ENCODE data around the gene OR56A4. TPM values are rescaled to one million over a fixed set of nuclear protein-coding genes. Genes with fewer than 3 reads are reported as not detected.

Gene OR56A4
- polyA plus RNA-seq, 2 of the 4 experiments (the other 2 are of a cell fraction) = not detected

DNA sequence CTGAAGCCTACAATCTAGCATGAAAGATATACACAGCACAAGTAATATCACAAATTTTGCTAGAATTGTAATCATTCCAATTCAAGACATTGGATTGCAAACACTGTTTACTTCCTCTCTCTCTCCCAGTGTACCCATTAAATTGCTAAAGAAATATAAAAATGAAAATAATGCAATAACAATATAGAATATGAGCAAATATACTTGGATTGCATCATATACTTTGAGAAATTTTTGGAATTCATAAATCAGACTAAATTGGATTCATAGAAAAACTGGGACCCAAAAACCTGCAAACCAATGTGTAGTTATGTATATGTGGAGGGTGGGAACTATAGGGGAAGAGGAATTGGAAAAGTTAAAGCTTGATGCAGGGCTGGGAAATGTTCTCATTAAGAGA lies 48.8 kb upstream of the OR56A4 start (continued):
- TF ChIP-seq ZSCAN20 (CRISPR knock-in tag; IDR thresholded peaks at IDR 0.05) = no peak
- no peak for TF ChIP-seq CBX2 (IDR thresholded peaks at IDR 0.05; ENCODE audit: borderline replicate concordance, low read depth)
- TF ChIP-seq, protein P1, sequence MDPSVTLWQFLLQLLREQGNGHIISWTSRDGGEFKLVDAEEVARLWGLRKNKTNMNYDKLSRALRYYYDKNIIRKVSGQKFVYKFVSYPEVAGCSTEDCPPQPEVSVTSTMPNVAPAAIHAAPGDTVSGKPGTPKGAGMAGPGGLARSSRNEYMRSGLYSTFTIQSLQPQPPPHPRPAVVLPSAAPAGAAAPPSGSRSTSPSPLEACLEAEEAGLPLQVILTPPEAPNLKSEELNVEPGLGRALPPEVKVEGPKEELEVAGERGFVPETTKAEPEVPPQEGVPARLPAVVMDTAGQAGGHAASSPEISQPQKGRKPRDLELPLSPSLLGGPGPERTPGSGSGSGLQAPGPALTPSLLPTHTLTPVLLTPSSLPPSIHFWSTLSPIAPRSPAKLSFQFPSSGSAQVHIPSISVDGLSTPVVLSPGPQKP (IDR thresholded peaks at IDR 0.05; ENCODE audit: low read depth, low read length) = no peak

DNA sequence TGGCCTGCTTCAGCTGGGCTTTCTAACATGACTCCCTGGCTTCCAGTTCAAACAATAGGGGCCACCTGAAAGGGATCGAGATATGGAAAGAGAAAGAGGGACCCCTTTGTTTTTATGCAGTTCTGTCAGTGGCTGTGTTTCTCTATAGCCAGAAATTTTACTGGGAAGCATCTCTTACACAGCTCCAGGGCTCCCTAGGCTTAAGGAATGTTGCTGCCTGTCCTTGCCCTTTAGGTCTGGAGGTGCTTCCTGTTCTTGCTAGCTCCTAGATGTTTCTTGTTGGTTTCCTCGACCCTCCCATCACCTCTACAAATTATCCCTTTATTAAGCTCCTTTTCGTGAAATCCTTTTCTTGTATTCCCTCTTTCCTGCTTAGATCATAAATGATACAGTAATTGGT lies 45.6 kb upstream of the OR56A4 start:
- ChIA-PET POLR2A (no interaction called here), CTCF (no interaction called here)
- Histone ChIP-seq H3K27ac (no peak overlapping the region), H3K4me3 (no peak overlapping the region), H3K9me3 (no peaks in the 10 kb centered on the region), H3K4me2 (no peak overlapping the region), H3K4me1 (no peaks in the 10 kb centered on the region)
- FAIRE-seq (no peak), DNase-seq (ENCODE audit: low read depth in 1 of 2, low spot score in 1 of 2) (no peak), ATAC-seq (no peak)
- WGBS (ENCODE audit: missing lambda C conversion rate) = 0% methylated on average over 3 of the region's 3 CpGs
- TF ChIP-seq CBX2 (IDR thresholded peaks at IDR 0.05; ENCODE audit: borderline replicate concordance, low read depth) = no peak
- no peak for TF ChIP-seq HOXB5 (CRISPR knock-in tag; IDR thresholded peaks at IDR 0.05)
- TF ChIP-seq CEBPB (IDR thresholded peaks at IDR 0.05) = no peak
- TF ChIP-seq MYC (IDR thresholded peaks at IDR 0.05; ENCODE audit: borderline replicate concordance, low read length) = no peak
- TF ChIP-seq RNF2 (IDR thresholded peaks at IDR 0.05; ENCODE audit: borderline replicate concordance, low read depth) = no peak
- TF ChIP-seq, protein P2, sequence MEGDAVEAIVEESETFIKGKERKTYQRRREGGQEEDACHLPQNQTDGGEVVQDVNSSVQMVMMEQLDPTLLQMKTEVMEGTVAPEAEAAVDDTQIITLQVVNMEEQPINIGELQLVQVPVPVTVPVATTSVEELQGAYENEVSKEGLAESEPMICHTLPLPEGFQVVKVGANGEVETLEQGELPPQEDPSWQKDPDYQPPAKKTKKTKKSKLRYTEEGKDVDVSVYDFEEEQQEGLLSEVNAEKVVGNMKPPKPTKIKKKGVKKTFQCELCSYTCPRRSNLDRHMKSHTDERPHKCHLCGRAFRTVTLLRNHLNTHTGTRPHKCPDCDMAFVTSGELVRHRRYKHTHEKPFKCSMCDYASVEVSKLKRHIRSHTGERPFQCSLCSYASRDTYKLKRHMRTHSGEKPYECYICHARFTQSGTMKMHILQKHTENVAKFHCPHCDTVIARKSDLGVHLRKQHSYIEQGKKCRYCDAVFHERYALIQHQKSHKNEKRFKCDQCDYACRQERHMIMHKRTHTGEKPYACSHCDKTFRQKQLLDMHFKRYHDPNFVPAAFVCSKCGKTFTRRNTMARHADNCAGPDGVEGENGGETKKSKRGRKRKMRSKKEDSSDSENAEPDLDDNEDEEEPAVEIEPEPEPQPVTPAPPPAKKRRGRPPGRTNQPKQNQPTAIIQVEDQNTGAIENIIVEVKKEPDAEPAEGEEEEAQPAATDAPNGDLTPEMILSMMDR (IDR thresholded peaks at IDR 0.05) = no peak
- TF ChIP-seq, protein P3, sequence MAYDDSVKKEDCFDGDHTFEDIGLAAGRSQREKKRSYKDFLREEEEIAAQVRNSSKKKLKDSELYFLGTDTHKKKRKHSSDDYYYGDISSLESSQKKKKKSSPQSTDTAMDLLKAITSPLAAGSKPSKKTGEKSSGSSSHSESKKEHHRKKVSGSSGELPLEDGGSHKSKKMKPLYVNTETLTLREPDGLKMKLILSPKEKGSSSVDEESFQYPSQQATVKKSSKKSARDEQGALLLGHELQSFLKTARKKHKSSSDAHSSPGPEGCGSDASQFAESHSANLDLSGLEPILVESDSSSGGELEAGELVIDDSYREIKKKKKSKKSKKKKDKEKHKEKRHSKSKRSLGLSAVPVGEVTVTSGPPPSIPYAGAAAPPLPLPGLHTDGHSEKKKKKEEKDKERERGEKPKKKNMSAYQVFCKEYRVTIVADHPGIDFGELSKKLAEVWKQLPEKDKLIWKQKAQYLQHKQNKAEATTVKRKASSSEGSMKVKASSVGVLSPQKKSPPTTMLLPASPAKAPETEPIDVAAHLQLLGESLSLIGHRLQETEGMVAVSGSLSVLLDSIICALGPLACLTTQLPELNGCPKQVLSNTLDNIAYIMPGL (CRISPR knock-in tag; IDR thresholded peaks at IDR 0.05; ENCODE audit: borderline replicate concordance) = no peak
- no peak for TF ChIP-seq RCOR1 (IDR thresholded peaks at IDR 0.05; ENCODE audit: low read depth, low read length)
- TF ChIP-seq SREBF2 (IDR thresholded peaks at IDR 0.05) = no peak
- no peak for TF ChIP-seq POLR2AphosphoS2 (conservative IDR thresholded peaks at IDR 0.05; ENCODE audit: low read length)
- no peak for TF ChIP-seq HOXB13 (CRISPR knock-in tag; IDR thresholded peaks at IDR 0.05; ENCODE audit: low read depth)
- no peak for TF ChIP-seq FOSL2 (IDR thresholded peaks at IDR 0.05)
- no peak for TF ChIP-seq FOSL2 (CRISPR knock-in tag; IDR thresholded peaks at IDR 0.05)
- TF ChIP-seq NFE2L2 (conservative IDR thresholded peaks at IDR 0.05; ENCODE audit: low read length) = no peak
- TF ChIP-seq, protein P4, sequence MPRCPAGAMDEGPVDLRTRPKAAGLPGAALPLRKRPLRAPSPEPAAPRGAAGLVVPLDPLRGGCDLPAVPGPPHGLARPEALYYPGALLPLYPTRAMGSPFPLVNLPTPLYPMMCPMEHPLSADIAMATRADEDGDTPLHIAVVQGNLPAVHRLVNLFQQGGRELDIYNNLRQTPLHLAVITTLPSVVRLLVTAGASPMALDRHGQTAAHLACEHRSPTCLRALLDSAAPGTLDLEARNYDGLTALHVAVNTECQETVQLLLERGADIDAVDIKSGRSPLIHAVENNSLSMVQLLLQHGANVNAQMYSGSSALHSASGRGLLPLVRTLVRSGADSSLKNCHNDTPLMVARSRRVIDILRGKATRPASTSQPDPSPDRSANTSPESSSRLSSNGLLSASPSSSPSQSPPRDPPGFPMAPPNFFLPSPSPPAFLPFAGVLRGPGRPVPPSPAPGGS (IDR thresholded peaks at IDR 0.05) = no peak
- no peak for TF ChIP-seq KDM1A (IDR thresholded peaks at IDR 0.05; ENCODE audit: low read depth)
- TF ChIP-seq, protein P5, sequence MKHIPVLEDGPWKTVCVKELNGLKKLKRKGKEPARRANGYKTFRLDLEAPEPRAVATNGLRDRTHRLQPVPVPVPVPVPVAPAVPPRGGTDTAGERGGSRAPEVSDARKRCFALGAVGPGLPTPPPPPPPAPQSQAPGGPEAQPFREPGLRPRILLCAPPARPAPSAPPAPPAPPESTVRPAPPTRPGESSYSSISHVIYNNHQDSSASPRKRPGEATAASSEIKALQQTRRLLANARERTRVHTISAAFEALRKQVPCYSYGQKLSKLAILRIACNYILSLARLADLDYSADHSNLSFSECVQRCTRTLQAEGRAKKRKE (CRISPR knock-in tag; IDR thresholded peaks at IDR 0.05; ENCODE audit: low read depth) = no peak
- no peak for TF ChIP-seq TFCP2L1 (CRISPR knock-in tag; IDR thresholded peaks at IDR 0.05)

Measured in A549 (cell line).